NCI-H1436 (cell line): Measurements from ENCODE around the gene GLS2.

Source experiments
- DNase-seq: peaks from one replicate; lab custom pipeline; 2025; lab: John Stamatoyannopoulos, UW

Gene GLS2

GRCh38 chr12:56437430-56438176 is 50.4 kb downstream of the GLS2 start:
- DNase-seq: no peak

- no peak for DNase-seq
These were observed 53.1 kb downstream of the GLS2 start for GRCh38 chr12:56434828-56435227.

GRCh38 chr12:56431850-56432249 is 56.1 kb downstream of the GLS2 start:
- no peak for DNase-seq

GRCh38 chr12:56431288-56431687 is 56.7 kb downstream of the GLS2 start:
- DNase-seq: no peak

GRCh38 chr12:56425940-56426438 is 62.0 kb downstream of the GLS2 start:
- no peak for DNase-seq

- DNase-seq: peak; percentile 5
These were observed 62.8 kb downstream of the GLS2 start for GRCh38 chr12:56425193-56425592.
